ENCODE results near the gene TMCC3.

TMCC3 gene

GRCh38 chr12:94678849-94679248 lies 28.5 kb upstream of the TMCC3 start:
- TF ChIP-seq, protein P1, sequence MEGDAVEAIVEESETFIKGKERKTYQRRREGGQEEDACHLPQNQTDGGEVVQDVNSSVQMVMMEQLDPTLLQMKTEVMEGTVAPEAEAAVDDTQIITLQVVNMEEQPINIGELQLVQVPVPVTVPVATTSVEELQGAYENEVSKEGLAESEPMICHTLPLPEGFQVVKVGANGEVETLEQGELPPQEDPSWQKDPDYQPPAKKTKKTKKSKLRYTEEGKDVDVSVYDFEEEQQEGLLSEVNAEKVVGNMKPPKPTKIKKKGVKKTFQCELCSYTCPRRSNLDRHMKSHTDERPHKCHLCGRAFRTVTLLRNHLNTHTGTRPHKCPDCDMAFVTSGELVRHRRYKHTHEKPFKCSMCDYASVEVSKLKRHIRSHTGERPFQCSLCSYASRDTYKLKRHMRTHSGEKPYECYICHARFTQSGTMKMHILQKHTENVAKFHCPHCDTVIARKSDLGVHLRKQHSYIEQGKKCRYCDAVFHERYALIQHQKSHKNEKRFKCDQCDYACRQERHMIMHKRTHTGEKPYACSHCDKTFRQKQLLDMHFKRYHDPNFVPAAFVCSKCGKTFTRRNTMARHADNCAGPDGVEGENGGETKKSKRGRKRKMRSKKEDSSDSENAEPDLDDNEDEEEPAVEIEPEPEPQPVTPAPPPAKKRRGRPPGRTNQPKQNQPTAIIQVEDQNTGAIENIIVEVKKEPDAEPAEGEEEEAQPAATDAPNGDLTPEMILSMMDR (IDR thresholded peaks at IDR 0.05; ENCODE audit: extremely low read depth, missing control alignments): no peak
- no peak for DNase-seq (ENCODE audit: low spot score)

DNA sequence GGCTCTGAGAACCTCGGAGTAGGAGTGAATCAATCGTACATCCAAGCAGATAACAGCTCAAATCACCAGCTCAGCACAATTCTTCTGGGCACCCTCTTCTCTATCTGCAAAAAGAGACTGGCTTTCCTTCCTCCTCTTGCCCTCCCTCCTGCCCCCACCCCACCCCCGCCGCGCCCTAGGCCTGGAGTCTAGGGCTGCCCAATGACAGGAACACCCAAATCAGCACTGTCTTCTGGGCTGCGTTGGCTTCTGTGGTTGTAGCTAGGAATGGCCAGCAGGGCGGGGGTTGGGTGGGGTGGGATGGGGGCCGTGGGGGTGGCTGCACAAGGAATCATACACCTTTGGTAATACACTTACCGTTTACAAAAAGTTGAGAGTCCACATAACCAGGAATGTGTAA lies 28.0 kb upstream of the TMCC3 start:
- DNase-seq (ENCODE audit: low spot score): no peak
- TF ChIP-seq, protein P1 (IDR thresholded peaks at IDR 0.05; ENCODE audit: extremely low read depth, missing control alignments): no peak

- TF ChIP-seq, protein P1 (IDR thresholded peaks at IDR 0.05; ENCODE audit: extremely low read depth, missing control alignments): no peak
- no peak for DNase-seq (ENCODE audit: low spot score)
Observed at GRCh38 chr12:94677778-94678177, 27.4 kb upstream of the TMCC3 start.

DNA sequence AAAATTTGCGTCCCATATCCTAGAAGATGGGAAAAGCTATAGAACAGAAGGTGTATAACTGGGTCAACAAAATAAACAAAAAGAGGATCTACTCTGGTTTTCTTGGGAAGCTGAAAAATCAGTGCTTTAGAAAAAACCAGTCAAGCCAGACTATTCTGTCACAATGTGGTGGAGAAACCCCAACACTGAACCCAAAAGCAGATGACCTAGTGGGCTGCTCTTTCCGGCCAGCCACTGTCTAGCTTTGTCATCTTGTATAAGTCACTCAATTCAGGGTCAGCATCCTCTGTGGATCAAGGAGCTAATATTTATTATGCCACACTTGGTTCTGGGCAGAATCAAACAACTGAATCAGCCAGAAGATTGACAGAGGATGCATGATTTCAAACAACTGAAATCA lies 26.6 kb upstream of the TMCC3 start:
- TF ChIP-seq, protein P1 (IDR thresholded peaks at IDR 0.05; ENCODE audit: extremely low read depth, missing control alignments): no peak
- DNase-seq (ENCODE audit: low spot score): no peak

- peak; percentile 72 for DNase-seq (ENCODE audit: low spot score)
- TF ChIP-seq, protein P1 (IDR thresholded peaks at IDR 0.05; ENCODE audit: extremely low read depth, missing control alignments): no peak
Observed at GRCh38 chr12:94676031-94676641, 25.8 kb upstream of the TMCC3 start.

DNA sequence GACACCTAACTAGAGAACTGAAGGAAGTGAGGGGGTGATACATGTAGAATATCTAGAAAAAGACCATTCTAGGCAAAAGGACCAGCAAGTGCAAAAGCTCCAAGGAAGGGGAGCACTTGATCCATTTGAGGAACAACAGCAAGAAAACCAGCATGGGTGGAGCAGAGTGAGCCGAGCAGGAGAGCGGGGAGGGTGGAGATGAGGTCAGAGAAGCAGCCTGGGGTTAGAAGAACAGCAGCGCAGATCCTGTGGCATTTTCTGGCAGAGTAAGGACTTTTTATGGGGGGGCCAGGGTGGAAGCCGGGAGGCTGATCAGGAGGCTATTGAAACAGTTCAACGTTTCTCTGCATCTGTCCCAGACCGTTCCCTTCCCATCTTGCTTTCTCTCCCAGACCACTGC lies 24.5 kb upstream of the TMCC3 start:
- DNase-seq (ENCODE audit: low spot score): no peak
- TF ChIP-seq, protein P1 (IDR thresholded peaks at IDR 0.05; ENCODE audit: extremely low read depth, missing control alignments): no peak

- no peak for DNase-seq (ENCODE audit: low spot score)
- TF ChIP-seq, protein P1 (IDR thresholded peaks at IDR 0.05; ENCODE audit: extremely low read depth, missing control alignments): no peak
Observed at GRCh38 chr12:94674051-94674451, 23.7 kb upstream of the TMCC3 start.

All from GM20000 (cell line).